H1 (cell line): ENCODE data around the gene RSKR. TPM values are rescaled to one million over a fixed set of nuclear protein-coding genes. Genes with fewer than 3 reads are reported as not detected.

ENCODE experiments used
- CTCF ChIA-PET: fragments of 300-600 bp; sonication (Branson Sonifier 250); formaldehyde crosslinking; loops from one replicate; lab custom pipeline; 2021; ENCODE audit not compliant: partially characterized antibody; lab: Charles Lee
- POLR2A ChIA-PET: fragments of 300-600 bp; sonication (Branson Sonifier 250); formaldehyde crosslinking; loops from one replicate; lab custom pipeline; 2021; ENCODE audit warnings: inconsistent platforms; ENCODE audit not compliant: partially characterized antibody; lab: Charles Lee
- DNase-seq, 2 experiments: peaks; one replicate each; pipeline versions ENCODE4 v3.0.0 to v3.0.0-alpha.2; 2010 to 2022; ENCODE audit warnings: low spot score in 2 of 2, low read depth in 1 of 2, mixed read lengths in 1 of 2
- FAIRE-seq: peaks from 2 replicates; lab custom pipeline; 2011; peaks lifted over from hg19 to GRCh38; lab: Jason Lieb, UNC
- H2AFZ ChIP-seq: 2 replicates; pipeline ENCODE4 v1.8.1; 2012; ENCODE audit warnings: low read length, inconsistent platforms
- H2AK5ac ChIP-seq: 2 replicates; pipeline ENCODE4 v1.6.1; 2013; ENCODE audit warnings: low read depth, low read length
- H2BK120ac ChIP-seq: replicated peaks from 2 replicates; pipeline ENCODE3; 2013; ENCODE audit warnings: low read depth, low read length, inconsistent platforms
- H2BK12ac ChIP-seq: 2 replicates; pipeline ENCODE4 v1.6.1; 2013; ENCODE audit warnings: low read depth, low read length
- H2BK15ac ChIP-seq: 2 replicates; pipeline ENCODE4 v1.6.1; 2013; ENCODE audit warnings: low read length
- H2BK20ac ChIP-seq: 2 replicates; pipeline ENCODE4 v1.6.1; 2013; ENCODE audit warnings: low read length
- H2BK5ac ChIP-seq: 2 replicates; pipeline ENCODE4 v1.6.1; 2013; ENCODE audit warnings: low read depth, low read length
- H3K14ac ChIP-seq: 2 replicates; pipeline ENCODE4 v1.6.1; 2013; ENCODE audit warnings: inconsistent platforms; ENCODE audit not compliant: insufficient read length
- H3K18ac ChIP-seq: 2 replicates; pipeline ENCODE4 v1.6.1; 2013; ENCODE audit warnings: low read length; ENCODE audit errors: extremely low read depth
- H3K23ac ChIP-seq: 2 replicates; pipeline ENCODE4 v1.6.1; 2013; ENCODE audit warnings: inconsistent platforms; ENCODE audit not compliant: insufficient read length
- H3K23me2 ChIP-seq: 2 replicates; pipeline ENCODE4 v1.6.1; 2013; ENCODE audit warnings: low read depth, low read length
- H3K27ac ChIP-seq: 2 replicates; pipeline ENCODE4 v1.6.1; 2011; ENCODE audit warnings: low read depth, low read length, inconsistent platforms
- H3K27me3 ChIP-seq, 4 experiments: replicated peaks in 1 of 4; 1 replicate in 1 of 4; 2 replicates in 3 of 4; pipeline versions ENCODE4 v1.6.1 to v1.8.1; 2011 to 2013; ENCODE audit warnings: low read length in 3 of 4, mild to moderate bottlenecking in 3 of 4, inconsistent platforms in 2 of 4, mixed read lengths in 2 of 4, moderate library complexity in 1 of 4; ENCODE audit not compliant: control insufficient read depth in 3 of 4, insufficient read depth in 3 of 4; ENCODE audit errors: extremely low read depth in 1 of 4
- H3K36me3 ChIP-seq, 4 experiments: 2 replicates each; pipeline versions ENCODE4 v1.6.1 to v1.8.1; 2011 to 2013; ENCODE audit warnings: mild to moderate bottlenecking in 4 of 4, low read length in 3 of 4, moderate library complexity in 2 of 4, control low read depth in 1 of 4, inconsistent platforms in 1 of 4; ENCODE audit not compliant: insufficient read depth in 4 of 4, control insufficient read depth in 2 of 4
- H3K4ac ChIP-seq: replicated peaks from 2 replicates; pipeline ENCODE3; 2013; ENCODE audit warnings: low read length, low read depth, mixed read lengths, inconsistent platforms; ENCODE audit not compliant: insufficient read length
- H3K4me1 ChIP-seq, 4 experiments: replicated peaks in 1 of 4; 1 replicate in 1 of 4; 2 replicates in 3 of 4; pipeline versions ENCODE4 v1.6.1 to v1.8.1; 2011 to 2013; ENCODE audit warnings: low read length in 3 of 4, inconsistent platforms in 2 of 4, mixed read lengths in 1 of 4; ENCODE audit not compliant: insufficient read depth in 4 of 4, control insufficient read depth in 3 of 4
- H3K4me2 ChIP-seq, 2 experiments: 2 replicates each; pipeline versions ENCODE4 v1.6.1 to v1.8.1; 2011 to 2013; ENCODE audit warnings: low read depth in 2 of 2, low read length in 2 of 2, control low read depth in 1 of 2, inconsistent platforms in 1 of 2, mild to moderate bottlenecking in 1 of 2; ENCODE audit not compliant: insufficient read depth in 1 of 2
- H3K4me3 ChIP-seq, 4 experiments: fragments of 200-600, 300-600 bp in 1 of 4; sonication (generic), shearing (Covaris generic), sonication (Bioruptor Twin) in 1 of 4; 2 replicates each; pipeline versions ENCODE4 v1.5.1 to v1.8.1; 2011 to 2016; ENCODE audit warnings: low read length in 4 of 4, low read depth in 3 of 4, control low read depth in 2 of 4, inconsistent platforms in 2 of 4, mild to moderate bottlenecking in 2 of 4, mixed read lengths in 1 of 4, moderate library complexity in 1 of 4; ENCODE audit not compliant: insufficient read depth in 2 of 4; ENCODE audit errors: extremely low read depth in 1 of 4
- H3K56ac ChIP-seq: replicated peaks from 2 replicates; pipeline ENCODE3; 2013; ENCODE audit warnings: low read depth, mild to moderate bottlenecking, mixed read lengths, low read length, inconsistent platforms; ENCODE audit not compliant: insufficient read length
- H3K79me1 ChIP-seq: 2 replicates; pipeline ENCODE4 v1.6.1; 2013; ENCODE audit warnings: low read depth, low read length, control low read depth
- H3K79me2 ChIP-seq, 2 experiments: 2 replicates each; pipeline versions ENCODE4 v1.6.1 to v1.8.1; 2012 to 2013; ENCODE audit warnings: low read length in 2 of 2, mild to moderate bottlenecking in 2 of 2, inconsistent platforms in 1 of 2; ENCODE audit not compliant: insufficient read depth in 2 of 2, control insufficient read depth in 1 of 2
- H3K9ac ChIP-seq, 4 experiments: replicated peaks in 1 of 4; 1 replicate in 1 of 4; 2 replicates in 3 of 4; pipeline versions ENCODE4 v1.6.1 to v1.8.1; 2011 to 2013; ENCODE audit warnings: low read depth in 3 of 4, low read length in 3 of 4, control low read depth in 2 of 4, mild to moderate bottlenecking in 2 of 4, moderate library complexity in 2 of 4, inconsistent platforms in 1 of 4; ENCODE audit errors: extremely low read depth in 1 of 4
- H3K9me3 ChIP-seq, 2 experiments: 2 replicates each; pipeline versions ENCODE4 v1.6.1 to v1.8.1; 2012 to 2013; ENCODE audit warnings: mild to moderate bottlenecking in 2 of 2, moderate library complexity in 2 of 2, control low read depth in 1 of 2, inconsistent platforms in 1 of 2, low read depth in 1 of 2, low read length in 1 of 2, mixed read lengths in 1 of 2; ENCODE audit not compliant: insufficient read depth in 2 of 2
- H4K20me1 ChIP-seq, 2 experiments: replicated peaks in 1 of 2; 2 replicates each; pipeline versions ENCODE3 to v1.8.1; 2011 to 2013; ENCODE audit warnings: inconsistent platforms in 2 of 2, low read length in 2 of 2, mild to moderate bottlenecking in 1 of 2; ENCODE audit not compliant: insufficient read depth in 2 of 2, control insufficient read depth in 1 of 2
- H4K5ac ChIP-seq: 2 replicates; pipeline ENCODE4 v1.6.1; 2013; ENCODE audit warnings: low read length, low read depth, mixed read lengths, inconsistent platforms; ENCODE audit not compliant: insufficient read length
- H4K8ac ChIP-seq: 2 replicates; pipeline ENCODE4 v1.8.0; 2013; ENCODE audit warnings: mild to moderate bottlenecking, moderate library complexity, low read length, inconsistent platforms; ENCODE audit not compliant: insufficient read depth; ENCODE audit errors: extremely low read depth
- H4K91ac ChIP-seq: replicated peaks from 2 replicates; pipeline ENCODE3; 2013; ENCODE audit warnings: low read length, mixed read lengths, inconsistent platforms; ENCODE audit not compliant: insufficient read length
- ATF3 ChIP-seq: IDR thresholded peaks from 2 replicates; pipeline ENCODE4 v1.6.1; 2011; ENCODE audit warnings: low read depth, mild to moderate bottlenecking, low read length; ENCODE audit not compliant: insufficient read depth
- EGR1 ChIP-seq: IDR thresholded peaks from 2 replicates; pipeline ENCODE4 v1.6.1; 2011; ENCODE audit warnings: low read depth, low read length, borderline replicate concordance
- NANOG ChIP-seq: IDR thresholded peaks from 2 replicates; pipeline ENCODE4 v1.6.1; 2011; ENCODE audit warnings: low read length, low read depth, mild to moderate bottlenecking, inconsistent platforms; ENCODE audit not compliant: insufficient read depth, poor library complexity, severe bottlenecking
- WGBS, 2 experiments: shearing (Covaris generic) in 1 of 2; methylation state at CpG; one replicate each; pipeline versions ENCODE4 v1.1.6 to v1.1.7; 2013 to 2015; ENCODE audit warnings: low lambda C conversion rate in 2 of 2, mixed read lengths in 2 of 2, inconsistent platforms in 1 of 2, low coverage in 1 of 2, missing lambda C conversion rate in 1 of 2; ENCODE audit not compliant: insufficient replicate concordance in 2 of 2, insufficient coverage in 1 of 2, insufficient read length in 1 of 2; ENCODE audit errors: extremely low coverage in 1 of 2, missing lambda C conversion rate in 1 of 2; 5-methylcytosine and 5-hydroxymethylcytosine counted together
- polyA plus RNA-seq, 7 experiments: library from polyadenylated mRNA; depleted of rRNA in 3 of 7; stranded (reverse) in 5 of 7; unstranded in 2 of 7; fragments of >200 nt in 5 of 7; fragments of 200-250 nt in 2 of 7; gene quantifications; 1 replicate in 5 of 7; 2 replicates in 1 of 7; 4 replicates in 1 of 7; pipeline versions ENCODE4 v1.2.1 to v1.2.3, GENCODE V29; 2011 to 2013; ENCODE audit warnings: missing spikeins in 2 of 7, mixed read lengths in 2 of 7
- total RNA-seq: library from RNA; stranded (reverse); fragmentation: NEBNext Ultra II Directional; extraction: Animal tissue kit (Norgen Biotek cat#: 25700); gene quantifications from 2 replicates; pipeline ENCODE4 v1.2.1, GENCODE V29; 2021

Gene RSKR
- total and polyA plus RNA-seq, 2 of the 8 experiments (the other 6 are each of a cell fraction or from before 2014, with no cell fraction given): 24.1 to 28.5 TPM

- Histone ChIP-seq H3K79me1 (no peaks in the 10 kb centered on the region), H3K79me2 (peaks cover 0 to 12% of the 10 kb centered on the region in 2 experiments; a peak in 2 of 4 replicates), H4K20me1 (peaks cover 3 to 4% of the 10 kb centered on the region in 2 experiments)
- TF ChIP-seq ATF3 (no peak), EGR1 (no peak), NANOG (no peak)
- TF ChIP-seq, all 59 proteins: peak for 0
- Histone ChIP-seq H3K9me3 (no peaks in the 10 kb centered on the region), H3K23me2 (peaks cover 6% of the 10 kb centered on the region), H2BK5ac (no peak overlapping the region), H3K4me3 (no peak overlapping the region), H2BK12ac (no peak overlapping the region), H3K27me3 (peaks cover 0 to 8% (median 4%) of the 10 kb centered on the region in 4 experiments; a peak in 4 of 7 replicates), H3K36me3 (peaks cover 3 to 12% (median 10%) of the 10 kb centered on the region in 4 experiments), H4K5ac (no peak overlapping the region), H4K8ac (no peak overlapping the region), H2BK15ac (no peak overlapping the region), H2BK120ac (no peak overlapping the region), H3K27ac (no peak overlapping the region), H3K4ac (no peak overlapping the region), H3K4me2 (no peak overlapping the region), H3K23ac (no peak overlapping the region), H4K91ac (no peak overlapping the region), H3K18ac (no peak overlapping the region), H2AK5ac (no peak overlapping the region), H2BK20ac (no peak overlapping the region), H3K14ac (no peak overlapping the region), H3K56ac (no peak overlapping the region), H3K4me1 (peaks cover 2 to 9% (median 6%) of the 10 kb centered on the region in 4 experiments; a peak in 6 of 7 replicates), H3K9ac (no peak overlapping the region), H2AFZ (no peak overlapping the region)
- ChIA-PET POLR2A (interaction anchor here (1.6 to 2.0 kb wide), 2 partner anchors 11 to 26 kb away, joined by 3 to 10 read pairs; partner anchors contain the start of gene SPAG5), CTCF (interaction anchor here (1.3 to 6.0 kb wide), 3 partner anchors 25 to 79 kb away, joined by 4 to 58 read pairs (median 5); partner anchors contain the start of gene SPAG5)
- FAIRE-seq: no peak
- 90% methylated on average over 8 of the region's 9 CpGs; no CpG with 5 or more reads in 1 of the 2 experiments for WGBS, 2 experiments
- DNase-seq: no peak
These were observed 40.5 kb downstream of the RSKR start for GRCh38 chr17:28573521-28573920.
